ENCODE results near the gene SDHAF1.
"Not testable (repeated sequence)": the region's sequence is repeated elsewhere in the genome, so short reads cannot be mapped to it uniquely, and the experiment has no call there.

SDHAF1 gene

DNA sequence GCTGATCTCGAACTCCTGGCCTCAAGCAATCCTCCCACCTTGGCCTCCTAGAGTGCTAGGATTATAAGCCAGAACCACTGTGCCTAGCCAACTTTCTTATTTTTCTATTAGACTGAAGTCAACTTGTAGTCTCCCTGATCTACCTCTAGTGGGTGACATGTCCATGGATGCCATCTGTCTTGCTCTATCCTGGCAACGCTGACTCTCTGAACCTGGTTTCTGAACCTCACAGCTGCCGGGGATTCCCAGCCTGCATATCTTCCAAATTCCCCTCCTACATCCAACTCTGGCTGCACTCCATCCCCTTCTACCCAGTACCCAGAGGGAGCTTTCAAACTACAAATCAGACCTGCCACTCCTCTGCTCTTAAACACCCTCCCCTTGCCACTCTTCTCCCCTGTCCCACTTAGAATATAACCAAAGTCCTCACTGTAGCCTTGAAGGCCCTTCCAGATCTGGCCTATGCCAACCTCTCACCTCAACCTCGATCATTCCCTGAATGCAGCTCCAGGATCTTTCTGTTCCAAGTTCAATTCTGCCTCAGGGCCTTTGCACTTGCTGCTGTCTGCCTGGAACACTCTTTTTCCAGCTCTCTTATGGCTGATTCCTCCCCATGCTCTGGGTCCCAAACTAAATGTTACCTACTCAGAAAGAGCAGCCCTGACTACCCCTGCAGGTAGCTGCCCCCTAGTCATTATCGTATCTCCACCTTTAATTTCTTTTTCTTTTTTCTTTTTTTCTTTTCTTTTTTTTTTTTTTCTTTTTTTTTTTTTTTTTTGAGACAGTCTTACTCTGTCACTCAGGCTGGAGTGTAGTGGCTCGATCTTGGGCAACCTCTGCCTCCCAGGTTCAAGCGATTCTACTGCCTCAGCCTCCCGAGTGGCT lies 35.5 kb downstream of the SDHAF1 start:
- TF ChIP-seq, protein P1, sequence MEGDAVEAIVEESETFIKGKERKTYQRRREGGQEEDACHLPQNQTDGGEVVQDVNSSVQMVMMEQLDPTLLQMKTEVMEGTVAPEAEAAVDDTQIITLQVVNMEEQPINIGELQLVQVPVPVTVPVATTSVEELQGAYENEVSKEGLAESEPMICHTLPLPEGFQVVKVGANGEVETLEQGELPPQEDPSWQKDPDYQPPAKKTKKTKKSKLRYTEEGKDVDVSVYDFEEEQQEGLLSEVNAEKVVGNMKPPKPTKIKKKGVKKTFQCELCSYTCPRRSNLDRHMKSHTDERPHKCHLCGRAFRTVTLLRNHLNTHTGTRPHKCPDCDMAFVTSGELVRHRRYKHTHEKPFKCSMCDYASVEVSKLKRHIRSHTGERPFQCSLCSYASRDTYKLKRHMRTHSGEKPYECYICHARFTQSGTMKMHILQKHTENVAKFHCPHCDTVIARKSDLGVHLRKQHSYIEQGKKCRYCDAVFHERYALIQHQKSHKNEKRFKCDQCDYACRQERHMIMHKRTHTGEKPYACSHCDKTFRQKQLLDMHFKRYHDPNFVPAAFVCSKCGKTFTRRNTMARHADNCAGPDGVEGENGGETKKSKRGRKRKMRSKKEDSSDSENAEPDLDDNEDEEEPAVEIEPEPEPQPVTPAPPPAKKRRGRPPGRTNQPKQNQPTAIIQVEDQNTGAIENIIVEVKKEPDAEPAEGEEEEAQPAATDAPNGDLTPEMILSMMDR (IDR thresholded peaks at IDR 0.05; ENCODE audit: low read depth, low read length): peak; percentile 17
- DNase-seq (ENCODE audit: low read depth in 2 of 2): peak; percentile 41 to 51
- H3K4me3 ChIP-seq (replicated peaks in 1 of 2; ENCODE audit: low read depth in 2 of 2, low read length in 2 of 2): no peak overlapping the region

DNA sequence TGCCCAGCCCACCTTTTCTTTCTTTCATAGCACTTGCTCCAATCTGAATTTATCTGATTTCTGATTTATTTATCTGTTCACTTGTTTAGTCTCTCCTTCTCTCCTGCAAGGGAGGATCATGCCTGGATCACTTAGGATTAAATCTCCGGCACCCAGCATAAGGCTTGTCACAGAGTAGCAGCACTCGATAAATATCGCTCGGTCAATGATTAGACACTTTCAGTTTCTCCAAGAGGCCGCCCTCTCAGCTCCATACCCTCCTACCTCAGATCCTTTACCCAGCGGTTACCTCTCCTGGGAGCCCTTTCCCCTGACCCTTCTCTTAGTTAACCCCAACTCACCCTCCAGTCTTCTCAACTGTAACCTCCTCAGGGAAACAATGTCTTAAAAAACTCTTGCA lies 36.3 kb downstream of the SDHAF1 start:
- no peak overlapping the region for H3K4me3 ChIP-seq (replicated peaks in 1 of 2; ENCODE audit: low read depth in 2 of 2, low read length in 2 of 2)
- DNase-seq (ENCODE audit: low read depth in 2 of 2): no peak
- TF ChIP-seq, protein P1 (IDR thresholded peaks at IDR 0.05; ENCODE audit: low read depth, low read length): no peak

- TF ChIP-seq, protein P1 (IDR thresholded peaks at IDR 0.05; ENCODE audit: low read depth, low read length): no peak
- peak within 1 kb of the TSS; percentile 81 to 91 for H3K4me3 ChIP-seq (replicated peaks in 1 of 2; ENCODE audit: low read depth in 2 of 2, low read length in 2 of 2)
- DNase-seq (ENCODE audit: low read depth in 2 of 2): peak; percentile 61 to 81
Observed at GRCh38 chr19:36032251-36033104, 37.5 kb downstream of the SDHAF1 start, which contains the start of gene CLIP3. Gene CLIP3 (minus strand): TSS chr19:36032873. CDS start chr19:36032357, 516 bp downstream.

- DNase-seq (ENCODE audit: low read depth in 2 of 2): no peak
- H3K4me3 ChIP-seq (replicated peaks in 1 of 2; ENCODE audit: low read depth in 2 of 2, low read length in 2 of 2): no peak overlapping the region
- TF ChIP-seq, protein P1 (IDR thresholded peaks at IDR 0.05; ENCODE audit: low read depth, low read length): no peak
Observed at GRCh38 chr19:36040495-36040894, 45.5 kb downstream of the SDHAF1 start.

GRCh38 chr19:36041092-36041491 lies 46.1 kb downstream of the SDHAF1 start:
- not testable (repeated sequence) for DNase-seq (ENCODE audit: low read depth in 2 of 2); H3K4me3 ChIP-seq (replicated peaks in 1 of 2; ENCODE audit: low read depth in 2 of 2, low read length in 2 of 2)

- peak; percentile 90 to 96 for DNase-seq (ENCODE audit: low read depth in 2 of 2)
- H3K4me3 ChIP-seq (replicated peaks in 1 of 2; ENCODE audit: low read depth in 2 of 2, low read length in 2 of 2): no peak overlapping the region
- TF ChIP-seq, protein P1 (IDR thresholded peaks at IDR 0.05; ENCODE audit: low read depth, low read length): no peak
Observed at GRCh38 chr19:36041831-36042230, 46.8 kb downstream of the SDHAF1 start.

- no peak overlapping the region for H3K4me3 ChIP-seq (replicated peaks in 1 of 2; ENCODE audit: low read depth in 2 of 2, low read length in 2 of 2)
- TF ChIP-seq, protein P1 (IDR thresholded peaks at IDR 0.05; ENCODE audit: low read depth, low read length): no peak
- DNase-seq (ENCODE audit: low read depth in 2 of 2): no peak
Observed at GRCh38 chr19:36043952-36044351, 49.0 kb downstream of the SDHAF1 start.

Data from cardiac fibroblast (primary cell).